ENCODE results near the gene IL4. TPM values are rescaled to one million over a fixed set of nuclear protein-coding genes. Genes with fewer than 3 reads are reported as not detected.
"Not testable (repeated sequence)": the region's sequence is repeated elsewhere in the genome, so short reads cannot be mapped to it uniquely, and the experiment has no call there.

Gene IL4
- 1 to 10 TPM in 1 of 2 experiments, under 1 TPM in 1; 0.53 to 2.5 TPM for total RNA-seq

DNA sequence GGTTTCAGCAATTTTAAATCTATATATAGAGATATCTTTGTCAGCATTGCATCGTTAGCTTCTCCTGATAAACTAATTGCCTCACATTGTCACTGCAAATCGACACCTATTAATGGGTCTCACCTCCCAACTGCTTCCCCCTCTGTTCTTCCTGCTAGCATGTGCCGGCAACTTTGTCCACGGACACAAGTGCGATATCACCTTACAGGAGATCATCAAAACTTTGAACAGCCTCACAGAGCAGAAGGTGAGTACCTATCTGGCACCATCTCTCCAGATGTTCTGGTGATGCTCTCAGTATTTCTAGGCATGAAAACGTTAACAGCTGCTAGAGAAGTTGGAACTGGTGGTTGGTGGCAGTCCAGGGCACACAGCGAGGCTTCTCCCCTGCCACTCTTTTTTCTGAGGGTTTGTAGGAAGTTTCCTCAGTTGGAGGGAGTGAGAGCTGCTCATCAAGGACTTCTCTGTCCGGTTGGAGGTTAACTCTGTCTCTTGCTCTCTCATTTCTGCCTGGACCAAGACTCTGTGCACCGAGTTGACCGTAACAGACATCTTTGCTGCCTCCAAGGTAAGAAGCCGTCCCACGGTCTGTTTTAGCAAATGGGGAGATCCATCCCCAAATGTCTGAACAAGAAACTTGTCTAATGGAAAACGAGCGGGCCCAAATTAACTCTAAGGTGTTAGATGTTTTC is at the start of gene IL4:
TSS of gene IL4 (plus strand) at position 51 of the 692 bp plus-strand sequence. CDS start at position 113, 62 bp downstream.
- CTCF ChIA-PET: interaction anchor here (0.8 to 1.4 kb wide), 3 partner anchors 41 to 147 kb away, joined by 3 read pairs; partner anchors contain the start of gene KIF3A
- Mint-ChIP-seq H3K27me3 (no peaks in the 10 kb centered on the region), H3K4me1 (peaks cover 36% of the 10 kb centered on the region), H3K36me3 (peaks cover 3% of the 10 kb centered on the region), H3K4me3 (peak within 1 kb of the TSS; percentile 18), H3K27ac (peak within 1 kb of the TSS; percentile 82), H3K9me3 (ENCODE audit: low read depth) (peaks cover 2% of the 10 kb centered on the region)
- ATAC-seq (no peak), DNase-seq (no peak)

DNA sequence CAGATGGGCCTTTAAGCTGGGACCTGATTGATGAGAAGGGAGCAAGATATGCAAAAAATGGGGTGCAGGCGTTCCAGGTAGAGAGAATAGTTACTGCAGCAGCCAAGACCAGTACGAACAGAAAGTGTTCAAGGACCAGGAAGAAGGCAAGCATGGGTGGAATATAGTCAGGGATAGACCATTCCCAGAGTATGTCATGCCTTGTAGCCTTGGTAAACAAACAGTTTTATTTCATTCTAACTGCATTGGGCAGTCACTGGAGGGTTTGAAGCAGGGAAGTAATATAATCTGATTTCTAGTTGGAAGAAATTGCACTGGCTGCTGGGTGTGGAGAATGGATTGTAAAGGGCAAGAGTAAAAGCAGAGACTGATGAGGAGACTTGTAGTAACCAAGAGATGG is 46.3 kb upstream of the IL4 start:
- Mint-ChIP-seq H3K4me3 (no peak overlapping the region), H3K9me3 (ENCODE audit: low read depth) (no peaks in the 10 kb centered on the region), H3K4me1 (peaks cover 59% of the 10 kb centered on the region), H3K27ac (peak overlapping the region; percentile 72), H3K36me3 (peaks cover 62% of the 10 kb centered on the region), H3K27me3 (no peaks in the 10 kb centered on the region)
- no peak for DNase-seq
- CTCF ChIA-PET: interaction anchor here (2.3 kb wide), 1 partner anchor 101 kb away, joined by 8 read pairs; no protein-coding TSS in a partner anchor
- no peak for ATAC-seq

DNA sequence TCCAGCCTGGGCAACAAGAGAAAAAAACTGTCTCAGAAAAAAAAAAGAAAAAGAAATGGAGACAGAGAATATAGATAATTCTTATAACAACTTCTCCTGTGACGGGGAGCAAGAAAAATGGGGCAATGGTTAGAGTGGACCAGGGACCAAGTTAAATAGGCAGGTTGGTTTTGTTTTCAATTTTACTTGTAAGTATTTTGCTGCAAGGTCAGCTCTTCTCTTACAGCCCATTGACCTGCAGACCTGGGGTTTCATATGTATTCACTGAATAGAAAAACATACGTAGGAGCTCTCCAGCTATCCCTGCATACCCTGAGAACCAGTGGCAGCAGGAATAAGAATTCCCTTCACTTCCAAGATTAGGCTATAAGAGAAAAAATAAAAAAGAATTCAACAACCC is 45.0 kb upstream of the IL4 start:
- H3K36me3 Mint-ChIP-seq: peaks cover 59% of the 10 kb centered on the region
- H3K4me3 Mint-ChIP-seq: peak overlapping the region; percentile 22
- peak overlapping the region; percentile 92 for H3K27ac Mint-ChIP-seq
- CTCF ChIA-PET: interaction anchor here (1.1 to 2.8 kb wide), 3 partner anchors 10 to 102 kb away, joined by 3 to 10 read pairs (median 8); no protein-coding TSS in a partner anchor
- H3K27me3 Mint-ChIP-seq: no peaks in the 10 kb centered on the region
- no peaks in the 10 kb centered on the region for H3K9me3 Mint-ChIP-seq (ENCODE audit: low read depth)
- DNase-seq (no peak), ATAC-seq (no peak)
- peaks cover 52% of the 10 kb centered on the region for H3K4me1 Mint-ChIP-seq

DNA sequence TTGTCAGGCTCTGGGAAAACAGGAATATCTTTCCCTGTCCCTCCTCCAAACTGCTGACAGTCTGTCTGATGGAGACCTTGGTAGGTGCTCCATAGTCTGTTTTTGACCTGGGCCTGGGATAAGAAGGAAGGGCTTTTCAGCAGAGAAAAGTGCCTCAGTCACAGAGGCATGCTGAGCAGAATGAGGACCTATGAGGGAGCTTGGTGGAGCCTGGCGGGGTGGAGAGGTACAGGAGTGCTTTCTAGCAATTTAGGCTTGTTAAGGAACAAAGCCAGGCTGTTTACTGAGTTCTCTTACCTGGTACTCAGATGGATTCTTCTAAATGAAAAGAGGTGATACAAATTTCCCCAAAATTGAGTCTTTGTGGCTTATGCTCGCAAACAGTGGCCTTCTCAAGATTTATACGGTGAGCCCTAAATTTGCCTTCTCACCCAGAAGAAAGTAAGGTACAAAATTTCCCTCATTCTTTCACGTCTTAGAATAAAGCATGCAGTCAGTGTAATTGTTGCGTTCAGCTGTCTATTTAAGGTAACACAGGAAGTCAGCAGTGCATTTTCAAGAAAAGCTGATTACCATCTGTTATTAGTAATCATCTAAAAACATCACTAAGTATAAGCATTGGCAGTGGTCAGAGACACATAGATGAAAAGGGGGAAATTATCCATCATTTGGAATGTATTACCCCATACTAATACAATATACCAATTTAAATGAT is 44.4 kb upstream of the IL4 start:
- CTCF ChIA-PET: interaction anchor here (0.9 to 2.8 kb wide), 7 partner anchors 10 to 200 kb away, joined by 3 to 10 read pairs (median 6); no protein-coding TSS in a partner anchor
- ATAC-seq (peak; percentile 72), DNase-seq (no peak)
- Mint-ChIP-seq H3K27me3 (no peaks in the 10 kb centered on the region), H3K4me3 (peak overlapping the region; percentile 22), H3K27ac (peak overlapping the region; percentile 92), H3K4me1 (peaks cover 51% of the 10 kb centered on the region), H3K9me3 (ENCODE audit: low read depth) (no peaks in the 10 kb centered on the region), H3K36me3 (peaks cover 60% of the 10 kb centered on the region)

DNA sequence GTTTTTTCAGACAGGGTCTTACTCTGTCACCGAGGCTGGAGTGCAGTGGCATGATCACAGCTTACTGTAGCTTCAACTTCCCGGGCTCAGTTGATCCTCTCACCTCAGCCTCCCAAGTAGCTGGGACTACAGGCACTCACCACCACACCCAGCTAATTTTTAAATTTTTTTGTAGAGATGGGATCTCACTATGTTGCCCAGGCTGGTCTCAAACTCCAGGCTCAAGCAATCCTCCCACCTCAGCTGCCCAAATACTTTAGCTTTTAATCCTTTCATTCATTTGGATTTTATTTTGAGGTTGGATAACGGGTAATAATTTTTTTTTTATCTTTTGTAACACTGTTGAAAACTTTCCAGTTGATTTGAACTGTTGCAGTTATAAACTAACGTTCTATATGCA is 40.2 kb upstream of the IL4 start:
- DNase-seq; H3K27ac Mint-ChIP-seq; H3K4me3 Mint-ChIP-seq; H3K9me3 Mint-ChIP-seq (ENCODE audit: low read depth); ATAC-seq; H3K27me3 Mint-ChIP-seq: not testable (repeated sequence)
- H3K36me3 Mint-ChIP-seq: peaks cover 65% of the 10 kb centered on the region
- CTCF ChIA-PET: interaction anchor here (1.0 to 1.9 kb wide), 5 partner anchors 8 to 107 kb away, joined by 3 to 4 read pairs (median 4); no protein-coding TSS in a partner anchor
- H3K4me1 Mint-ChIP-seq: peaks cover 77% of the 10 kb centered on the region

DNA sequence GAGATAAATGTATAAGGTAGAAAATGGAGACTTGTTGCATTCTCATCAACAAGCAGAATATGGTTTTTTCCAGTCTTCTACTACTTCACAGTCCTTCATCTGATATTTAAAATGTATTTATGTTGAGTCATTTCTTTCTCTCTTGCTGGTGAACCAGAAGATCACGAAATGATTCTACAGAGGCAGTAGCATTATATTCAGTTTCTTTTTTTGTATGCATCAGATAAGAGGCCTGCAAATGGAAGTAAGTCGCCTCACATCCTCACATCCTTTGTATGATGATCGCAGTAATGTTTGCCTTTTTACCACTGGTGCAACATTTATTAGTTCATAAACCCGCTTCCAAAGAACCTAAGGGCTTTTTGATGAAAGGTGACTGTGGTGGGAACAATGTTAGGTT is 37.9 kb upstream of the IL4 start:
- CTCF ChIA-PET: interaction anchor here (1.0 to 1.4 kb wide), 2 partner anchors 14 to 130 kb away, joined by 3 read pairs; no protein-coding TSS in a partner anchor
- Mint-ChIP-seq H3K27ac (peak overlapping the region; percentile 88), H3K27me3 (no peaks in the 10 kb centered on the region), H3K36me3 (peaks cover 57% of the 10 kb centered on the region), H3K9me3 (ENCODE audit: low read depth) (no peaks in the 10 kb centered on the region), H3K4me1 (peaks cover 78% of the 10 kb centered on the region), H3K4me3 (peak overlapping the region; percentile 9)
- DNase-seq: no peak
- ATAC-seq: peak; percentile 86

DNA sequence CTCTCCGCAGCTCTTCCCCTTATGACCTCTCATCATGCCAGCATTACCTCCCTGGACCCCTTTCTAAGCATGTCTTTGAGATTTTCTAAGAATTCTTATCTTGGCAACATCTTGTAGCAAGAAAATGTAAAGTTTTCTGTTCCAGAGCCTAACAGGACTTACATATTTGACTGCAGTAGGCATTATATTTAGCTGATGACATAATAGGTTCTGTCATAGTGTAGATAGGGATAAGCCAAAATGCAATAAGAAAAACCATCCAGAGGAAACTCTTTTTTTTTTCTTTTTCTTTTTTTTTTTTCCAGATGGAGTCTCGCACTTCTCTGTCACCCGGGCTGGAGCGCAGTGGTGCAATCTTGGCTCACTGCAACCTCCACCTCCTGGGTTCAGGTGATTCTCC is 36.5 kb upstream of the IL4 start:
- ATAC-seq (no peak), DNase-seq (no peak)
- peaks cover 82% of the 10 kb centered on the region for H3K4me1 Mint-ChIP-seq
- H3K9me3 Mint-ChIP-seq (ENCODE audit: low read depth): no peaks in the 10 kb centered on the region
- CTCF ChIA-PET: interaction anchor here (0.7 to 1.0 kb wide), 4 partner anchors 12 to 109 kb away, joined by 3 to 4 read pairs (median 3); no protein-coding TSS in a partner anchor
- no peak overlapping the region for H3K4me3 Mint-ChIP-seq
- no peaks in the 10 kb centered on the region for H3K27me3 Mint-ChIP-seq
- H3K36me3 Mint-ChIP-seq: peaks cover 50% of the 10 kb centered on the region
- H3K27ac Mint-ChIP-seq: peak overlapping the region; percentile 76

DNA sequence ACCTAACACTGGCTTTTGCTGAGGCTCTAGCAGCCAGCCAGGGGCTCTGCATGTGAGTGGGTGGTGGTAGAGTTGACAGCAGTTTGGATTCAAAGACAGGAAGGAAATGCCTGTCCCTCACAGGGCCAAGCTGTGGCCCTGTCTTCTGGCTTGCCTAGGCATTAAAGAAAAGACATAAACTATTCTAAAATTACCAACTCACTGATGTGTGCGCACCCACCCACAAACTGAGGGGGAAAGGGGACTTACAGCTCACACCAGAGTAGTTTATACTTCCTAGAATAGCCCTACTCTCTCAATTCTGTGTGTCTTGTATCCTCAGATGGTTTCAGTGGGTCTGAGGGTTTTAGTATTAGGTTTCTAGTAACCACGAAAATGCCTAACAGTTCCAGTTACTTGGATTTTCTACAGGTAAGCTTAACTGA is 34.1 kb upstream of the IL4 start:
- H3K9me3 Mint-ChIP-seq (ENCODE audit: low read depth): no peaks in the 10 kb centered on the region
- CTCF ChIA-PET: interaction anchor here (1.1 to 4.7 kb wide), 6 partner anchors 9 to 180 kb away, joined by 3 to 16 read pairs (median 9); partner anchors contain the start of gene KIF3A
- ATAC-seq (peak; percentile 54), DNase-seq (peak; percentile 81)
- peaks cover 89% of the 10 kb centered on the region for H3K4me1 Mint-ChIP-seq
- peak overlapping the region; percentile 16 for H3K4me3 Mint-ChIP-seq
- H3K27ac Mint-ChIP-seq: peak overlapping the region; percentile 86
- H3K27me3 Mint-ChIP-seq: no peaks in the 10 kb centered on the region
- peaks cover 51% of the 10 kb centered on the region for H3K36me3 Mint-ChIP-seq

DNA sequence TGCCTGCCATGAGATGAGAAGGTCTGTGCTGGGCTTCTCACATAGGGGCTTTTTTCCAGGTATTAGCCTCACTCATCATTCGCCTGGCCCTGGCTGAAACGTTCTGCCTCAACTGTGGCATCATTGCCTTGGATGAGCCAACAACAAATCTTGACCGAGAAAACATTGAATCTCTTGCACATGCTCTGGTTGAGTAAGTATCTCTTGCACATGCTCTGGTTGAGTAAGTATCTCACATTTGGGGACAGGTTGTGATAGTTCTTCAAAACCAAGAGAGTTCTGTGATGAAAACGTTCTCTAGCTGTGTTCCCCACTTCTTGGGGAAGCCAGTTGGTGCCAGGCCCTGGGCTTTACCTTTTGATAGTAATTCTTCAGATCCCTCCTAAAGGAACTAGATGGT is 33.2 kb upstream of the IL4 start:
- Mint-ChIP-seq H3K9me3 (ENCODE audit: low read depth) (no peaks in the 10 kb centered on the region), H3K4me1 (peaks cover 80% of the 10 kb centered on the region), H3K27me3 (no peaks in the 10 kb centered on the region), H3K27ac (peak overlapping the region; percentile 86), H3K36me3 (peaks cover 52% of the 10 kb centered on the region), H3K4me3 (no peak overlapping the region)
- DNase-seq (no peak), ATAC-seq (peak; percentile 2)
- CTCF ChIA-PET: interaction anchor here (0.8 to 4.7 kb wide), 9 partner anchors 8 to 179 kb away, joined by 3 to 16 read pairs (median 8); no protein-coding TSS in a partner anchor

DNA sequence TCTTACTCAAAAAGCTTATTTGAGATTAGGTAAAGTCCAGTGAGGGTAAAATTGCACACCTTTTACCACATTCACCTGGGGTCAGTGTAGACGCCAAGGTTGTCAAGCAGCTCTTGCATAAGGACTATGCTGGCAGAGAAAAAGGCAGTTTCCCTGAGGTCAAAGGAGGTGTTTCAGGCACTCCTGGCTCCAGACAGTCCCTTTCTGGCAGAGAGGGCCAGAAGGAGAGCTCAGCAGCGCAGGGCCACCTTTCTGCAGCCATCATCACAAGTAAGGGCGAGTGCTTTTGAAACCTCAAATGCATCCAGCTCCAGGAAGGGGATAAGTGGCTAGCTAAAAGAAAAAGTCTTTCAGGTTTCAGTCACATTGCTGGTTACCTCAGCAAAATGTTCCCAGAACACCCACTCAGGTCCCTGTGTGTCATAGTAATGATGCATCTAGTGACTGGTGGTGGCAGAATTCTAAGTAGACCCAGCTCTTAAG is 32.5 kb upstream of the IL4 start:
- peaks cover 55% of the 10 kb centered on the region for H3K36me3 Mint-ChIP-seq
- peak overlapping the region; percentile 86 for H3K27ac Mint-ChIP-seq
- no peaks in the 10 kb centered on the region for H3K27me3 Mint-ChIP-seq
- peak; percentile 70 for DNase-seq
- peak; percentile 65 for ATAC-seq
- H3K9me3 Mint-ChIP-seq (ENCODE audit: low read depth): no peaks in the 10 kb centered on the region
- no peak overlapping the region for H3K4me3 Mint-ChIP-seq
- CTCF ChIA-PET: interaction anchor here (0.8 to 4.7 kb wide), 9 partner anchors 8 to 178 kb away, joined by 3 to 16 read pairs (median 4); partner anchors contain the start of gene CCNI2
- H3K4me1 Mint-ChIP-seq: peaks cover 73% of the 10 kb centered on the region

DNA sequence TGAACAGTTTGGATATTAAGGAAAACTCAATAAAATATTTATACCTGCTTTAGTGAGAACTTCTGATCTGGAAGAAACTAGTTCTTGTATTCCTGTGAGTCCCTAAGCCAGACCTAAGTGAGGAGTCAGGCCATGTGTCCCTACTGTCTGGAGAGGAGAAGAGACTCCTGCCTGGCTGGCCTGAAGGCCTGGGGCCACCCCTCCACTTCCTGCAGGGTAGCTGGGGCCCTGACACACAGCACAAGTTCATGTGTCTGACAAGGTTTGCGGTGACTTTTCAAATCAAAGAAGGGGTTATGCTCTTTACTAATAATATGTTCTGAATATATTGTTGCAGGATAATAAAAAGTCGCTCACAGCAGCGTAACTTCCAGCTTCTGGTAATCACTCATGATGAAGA is 31.9 kb upstream of the IL4 start:
- Mint-ChIP-seq H3K27me3 (no peaks in the 10 kb centered on the region), H3K4me3 (no peak overlapping the region), H3K9me3 (ENCODE audit: low read depth) (no peaks in the 10 kb centered on the region), H3K27ac (peak overlapping the region; percentile 86), H3K4me1 (peaks cover 68% of the 10 kb centered on the region), H3K36me3 (peaks cover 60% of the 10 kb centered on the region)
- ATAC-seq (peak; percentile 28), DNase-seq (peak; percentile 61)
- CTCF ChIA-PET: interaction anchor here (0.8 to 4.7 kb wide), 8 partner anchors 12 to 178 kb away, joined by 3 to 16 read pairs (median 4); partner anchors contain the start of gene CCNI2

DNA sequence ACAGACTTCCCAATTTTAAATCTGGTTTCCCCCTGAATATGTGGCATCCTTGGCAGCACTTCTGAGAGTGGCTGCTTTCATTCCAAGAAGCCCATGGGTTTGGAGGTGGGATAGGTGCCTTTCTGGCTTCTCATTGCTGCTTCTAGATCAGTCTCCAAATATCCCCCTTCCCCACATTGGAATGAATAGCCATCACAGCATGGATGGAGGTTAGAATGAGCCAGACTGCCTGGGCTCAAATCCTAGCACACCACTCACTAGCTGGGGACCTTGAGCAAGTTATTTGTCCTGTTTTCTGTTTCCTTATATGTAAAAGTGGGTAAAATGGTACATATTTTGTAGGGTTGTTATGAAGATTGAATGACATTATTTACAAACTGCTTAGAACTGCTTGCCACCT is 29.6 kb upstream of the IL4 start:
- H3K27ac Mint-ChIP-seq: no peak overlapping the region
- no peak for ATAC-seq

More for the DNA sequence above, 29.6 kb upstream of the IL4 start:
- no peak for DNase-seq
- Mint-ChIP-seq H3K4me3 (no peak overlapping the region), H3K36me3 (peaks cover 63% of the 10 kb centered on the region), H3K9me3 (ENCODE audit: low read depth) (peaks cover 12% of the 10 kb centered on the region), H3K27me3 (no peaks in the 10 kb centered on the region), H3K4me1 (peaks cover 49% of the 10 kb centered on the region)
- CTCF ChIA-PET: interaction anchor here (1.4 kb wide), 1 partner anchor 14 kb away, joined by 4 read pairs; no protein-coding TSS in a partner anchor

All from activated CD8-positive, alpha-beta memory T cell treated with anti-CD3 and anti-CD28 coated beads, Interleukin-2, amount 10 ng/mL, durations not matched to agents 7 days and 5 days (primary cell).